ENCODE data around the gene SFXN3. TPM values are rescaled to one million over a fixed set of nuclear protein-coding genes. Genes with fewer than 3 reads are reported as not detected.

Gene SFXN3
- total and polyA plus RNA-seq, 5 experiments from 2014 or later, result 9.9 to 66.9 (median 11.5) TPM

- DNase-seq (no peak), ATAC-seq (no peak)
- peak overlapping the region in 2 of 10 donors; percentile 90 to 97 for H3K27ac Mint-ChIP-seq
- H3K4me3 Mint-ChIP-seq, result no peak overlapping the region
- peaks cover 17 to 26% (median 23%) of the 10 kb centered on the region in 4 donors for H3K4me1 Mint-ChIP-seq
- POLR2A ChIA-PET, result no interaction called here
- no peaks in the 10 kb centered on the region for H3K9me3 Mint-ChIP-seq
- peaks cover 0 to 9% (median 0%) of the 10 kb centered on the region in 3 donors for H3K36me3 Mint-ChIP-seq
- H3K27me3 Mint-ChIP-seq, result no peaks in the 10 kb centered on the region
Measured at GRCh38 chr10:101001659-101002035, 29.4 kb upstream of the SFXN3 start.

DNA sequence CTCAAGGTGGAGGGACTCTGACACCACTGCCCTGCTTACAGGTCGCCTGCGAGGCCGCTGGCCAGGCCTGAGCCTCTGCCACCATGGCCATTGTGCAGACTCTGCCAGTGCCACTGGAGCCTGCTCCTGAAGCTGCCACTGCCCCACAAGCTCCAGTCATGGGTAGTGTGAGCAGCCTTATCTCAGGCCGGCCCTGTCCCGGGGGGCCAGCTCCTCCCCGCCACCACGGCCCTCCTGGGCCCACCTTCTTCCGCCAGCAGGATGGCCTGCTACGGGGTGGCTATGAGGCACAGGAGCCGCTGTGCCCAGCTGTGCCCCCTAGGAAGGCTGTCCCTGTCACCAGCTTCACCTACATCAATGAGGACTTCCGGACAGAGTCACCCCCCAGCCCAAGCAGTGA is 28.6 kb upstream of the SFXN3 start:
- no peaks in the 10 kb centered on the region for H3K27me3 Mint-ChIP-seq
- no peaks in the 10 kb centered on the region for H3K9me3 Mint-ChIP-seq
- POLR2A ChIA-PET, result interaction anchor here (0.6 to 1.1 kb wide), 2 partner anchors 12 to 74 kb away, joined by 3 read pairs; no protein-coding TSS in a partner anchor
- H3K4me1 Mint-ChIP-seq, result peaks cover 16 to 26% (median 20%) of the 10 kb centered on the region in 4 donors
- H3K36me3 Mint-ChIP-seq, result peaks cover 0 to 9% (median 0%) of the 10 kb centered on the region in 3 donors
- ATAC-seq (no peak), DNase-seq (no peak)
- peak overlapping the region in 1 of 10 donors; percentile 4 for H3K4me3 Mint-ChIP-seq
- no peak overlapping the region for H3K27ac Mint-ChIP-seq

DNA sequence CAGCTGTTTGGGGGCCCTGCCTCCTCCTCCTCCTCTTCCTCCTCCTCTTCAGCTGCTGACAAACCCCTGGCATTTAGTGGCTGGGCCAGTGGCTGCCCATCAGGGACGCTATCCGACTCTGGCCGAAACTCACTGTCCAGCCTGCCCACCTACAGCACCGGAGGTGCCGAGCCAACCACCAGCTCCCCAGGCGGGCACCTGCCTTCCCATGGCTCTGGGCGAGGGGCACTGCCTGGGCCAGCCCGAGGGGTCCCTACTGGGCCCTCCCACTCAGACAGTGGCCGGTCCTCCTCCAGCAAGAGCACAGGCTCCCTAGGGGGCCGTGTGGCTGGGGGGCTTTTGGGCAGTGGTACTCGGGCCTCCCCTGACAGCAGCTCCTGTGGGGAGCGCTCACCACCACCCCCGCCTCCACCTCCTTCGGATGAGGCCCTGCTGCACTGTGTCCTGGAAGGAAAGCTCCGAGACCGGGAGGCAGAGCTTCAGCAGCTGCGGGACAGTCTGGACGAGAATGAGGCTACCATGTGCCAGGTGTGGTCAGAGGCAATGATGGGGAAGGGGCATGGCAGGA is 27.3 kb upstream of the SFXN3 start:
- Mint-ChIP-seq H3K27me3 (no peaks in the 10 kb centered on the region), H3K4me3 (no peak overlapping the region), H3K9me3 (no peaks in the 10 kb centered on the region), H3K27ac (no peak overlapping the region), H3K36me3 (peaks cover 0 to 9% (median 0%) of the 10 kb centered on the region in 3 donors), H3K4me1 (peaks cover 8 to 16% (median 11%) of the 10 kb centered on the region in 4 donors)
- POLR2A ChIA-PET, result interaction anchor here (1.1 kb wide), 1 partner anchor 11 kb away, joined by 3 read pairs; no protein-coding TSS in a partner anchor
- DNase-seq, result no peak
- no peak for ATAC-seq

- no peak for DNase-seq
- Mint-ChIP-seq H3K9me3 (no peaks in the 10 kb centered on the region), H3K4me3 (no peak overlapping the region), H3K27me3 (no peaks in the 10 kb centered on the region), H3K27ac (no peak overlapping the region), H3K4me1 (peaks cover 7 to 10% (median 9%) of the 10 kb centered on the region in 4 donors), H3K36me3 (peaks cover 0 to 9% (median 0%) of the 10 kb centered on the region in 3 donors)
- POLR2A ChIA-PET, result interaction anchor here (1.2 kb wide), 1 partner anchor 11 kb away, joined by 4 read pairs; no protein-coding TSS in a partner anchor
- ATAC-seq, result no peak
Measured at GRCh38 chr10:101005361-101005760, 25.7 kb upstream of the SFXN3 start.

GRCh38 chr10:101005869-101006567 is 25.0 kb upstream of the SFXN3 start:
- ATAC-seq, result no peak
- no peak for DNase-seq
- Mint-ChIP-seq H3K4me1 (peaks cover 3 to 4% (median 4%) of the 10 kb centered on the region in 4 donors), H3K36me3 (peaks cover 0 to 9% (median 0%) of the 10 kb centered on the region in 3 donors), H3K4me3 (no peak overlapping the region), H3K9me3 (no peaks in the 10 kb centered on the region), H3K27me3 (no peaks in the 10 kb centered on the region), H3K27ac (peak overlapping the region in 1 of 10 donors; percentile 56)
- POLR2A ChIA-PET, result interaction anchor here (1.0 to 1.2 kb wide), 2 partner anchors 9 to 10 kb away, joined by 3 to 4 read pairs; no protein-coding TSS in a partner anchor

GRCh38 chr10:101006593-101007098 is 24.4 kb upstream of the SFXN3 start:
- no peaks in the 10 kb centered on the region for H3K27me3 Mint-ChIP-seq
- H3K36me3 Mint-ChIP-seq, result peaks cover 0 to 9% (median 0%) of the 10 kb centered on the region in 3 donors
- POLR2A ChIA-PET, result interaction anchor here (1.0 to 1.2 kb wide), 2 partner anchors 9 to 10 kb away, joined by 3 to 4 read pairs; no protein-coding TSS in a partner anchor
- ATAC-seq (no peak), DNase-seq (no peak)
- H3K4me1 Mint-ChIP-seq, result no peaks in the 10 kb centered on the region
- H3K27ac Mint-ChIP-seq, result no peak overlapping the region
- H3K4me3 Mint-ChIP-seq, result no peak overlapping the region
- H3K9me3 Mint-ChIP-seq, result no peaks in the 10 kb centered on the region

DNA sequence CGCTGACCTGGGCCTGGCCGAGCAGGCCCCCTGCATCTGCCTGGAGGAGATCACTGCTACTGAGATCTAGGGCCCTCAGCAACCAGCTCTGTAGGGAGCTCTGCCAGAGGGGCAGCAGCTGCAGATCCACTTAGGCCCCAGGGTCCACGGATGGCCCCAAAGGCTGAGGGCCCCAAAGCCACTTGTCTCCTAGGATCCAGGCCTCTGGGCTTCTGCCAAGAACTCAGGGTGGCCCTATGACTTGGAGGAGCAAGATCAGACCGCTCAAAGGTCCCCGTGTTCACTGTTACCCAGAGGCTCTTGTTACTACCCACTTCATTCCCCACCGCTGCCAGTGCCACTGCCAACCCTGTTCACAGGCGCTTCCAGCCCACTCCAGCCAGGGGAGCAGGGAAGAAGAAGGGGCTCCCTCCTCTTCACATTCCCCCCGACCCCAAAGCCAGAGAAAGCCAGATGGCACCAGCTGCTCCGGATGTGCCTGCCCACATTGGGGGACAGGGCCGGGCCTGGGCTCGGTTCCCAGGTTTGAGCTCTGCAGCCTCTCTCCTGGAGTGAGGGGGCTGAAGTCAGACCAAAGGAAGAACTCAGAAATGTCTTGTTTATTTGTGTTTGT is 23.8 kb upstream of the SFXN3 start:
- POLR2A ChIA-PET, result interaction anchor here (0.6 to 1.5 kb wide), 3 partner anchors 8 to 720 kb away, joined by 3 to 7 read pairs (median 3); partner anchors contain the start of gene LZTS2
- no peaks in the 10 kb centered on the region for H3K9me3 Mint-ChIP-seq
- H3K27ac Mint-ChIP-seq, result no peak overlapping the region
- ATAC-seq (no peak), DNase-seq (no peak)
- no peak overlapping the region for H3K4me3 Mint-ChIP-seq
- no peaks in the 10 kb centered on the region for H3K27me3 Mint-ChIP-seq
- peaks cover 0 to 9% (median 0%) of the 10 kb centered on the region in 3 donors for H3K36me3 Mint-ChIP-seq
- H3K4me1 Mint-ChIP-seq, result no peaks in the 10 kb centered on the region

DNA sequence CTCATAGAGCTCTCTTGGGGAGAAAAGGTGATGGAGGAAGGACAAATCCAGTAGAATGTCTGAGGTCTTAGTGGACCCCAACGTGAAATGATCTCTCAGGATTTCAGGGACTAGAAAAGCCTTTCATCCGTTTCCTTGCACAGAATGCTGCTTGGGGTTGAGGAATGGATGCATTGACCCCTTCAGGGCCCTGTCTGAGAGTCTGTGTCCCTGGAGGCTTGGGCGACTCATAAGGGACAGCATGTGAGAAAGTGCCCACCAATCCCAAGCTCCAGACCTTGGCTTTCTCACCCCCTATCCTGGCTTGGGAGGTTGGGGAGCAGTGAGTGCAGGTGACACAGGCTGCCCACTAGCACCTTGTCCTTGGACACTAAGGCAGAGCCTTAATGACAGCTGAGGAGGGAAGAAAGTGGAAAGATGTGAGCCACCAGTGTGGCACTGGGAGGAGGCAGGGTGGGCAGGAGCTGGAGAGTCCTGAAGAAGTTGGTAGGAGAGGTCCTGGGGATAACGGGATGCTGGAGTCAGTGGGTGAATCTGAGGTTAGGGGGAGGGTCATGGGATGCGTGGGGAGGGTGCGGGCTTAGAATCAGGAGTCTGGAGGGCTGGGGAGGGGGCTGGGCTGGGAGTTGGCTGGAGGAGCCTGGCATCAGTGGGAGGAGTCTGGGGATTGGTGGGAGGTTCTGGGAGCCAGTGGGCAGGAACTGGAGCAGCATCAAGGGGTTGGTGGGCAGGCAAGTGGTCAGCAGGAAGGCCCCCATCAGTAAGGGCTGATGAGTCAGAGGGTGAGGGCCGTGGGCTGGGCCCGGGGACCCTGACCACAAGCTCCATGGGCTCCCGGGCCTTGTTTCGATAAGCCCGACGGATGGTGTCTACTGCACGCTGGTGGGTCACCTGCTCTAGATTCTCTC is 22.9 kb upstream of the SFXN3 start:
- no peak for DNase-seq
- Mint-ChIP-seq H3K27ac (no peak overlapping the region), H3K4me1 (peaks cover 5 to 7% (median 5%) of the 10 kb centered on the region in 4 donors), H3K27me3 (peaks cover 0 to 4% (median 1%) of the 10 kb centered on the region in 5 donors), H3K4me3 (no peak overlapping the region), H3K9me3 (no peaks in the 10 kb centered on the region), H3K36me3 (peaks cover 0 to 8% (median 0%) of the 10 kb centered on the region in 3 donors)
- POLR2A ChIA-PET, result interaction anchor here (0.6 to 1.5 kb wide), 3 partner anchors 9 to 721 kb away, joined by 3 to 7 read pairs (median 3); partner anchors contain the start of gene LZTS2
- no peak for ATAC-seq

DNA sequence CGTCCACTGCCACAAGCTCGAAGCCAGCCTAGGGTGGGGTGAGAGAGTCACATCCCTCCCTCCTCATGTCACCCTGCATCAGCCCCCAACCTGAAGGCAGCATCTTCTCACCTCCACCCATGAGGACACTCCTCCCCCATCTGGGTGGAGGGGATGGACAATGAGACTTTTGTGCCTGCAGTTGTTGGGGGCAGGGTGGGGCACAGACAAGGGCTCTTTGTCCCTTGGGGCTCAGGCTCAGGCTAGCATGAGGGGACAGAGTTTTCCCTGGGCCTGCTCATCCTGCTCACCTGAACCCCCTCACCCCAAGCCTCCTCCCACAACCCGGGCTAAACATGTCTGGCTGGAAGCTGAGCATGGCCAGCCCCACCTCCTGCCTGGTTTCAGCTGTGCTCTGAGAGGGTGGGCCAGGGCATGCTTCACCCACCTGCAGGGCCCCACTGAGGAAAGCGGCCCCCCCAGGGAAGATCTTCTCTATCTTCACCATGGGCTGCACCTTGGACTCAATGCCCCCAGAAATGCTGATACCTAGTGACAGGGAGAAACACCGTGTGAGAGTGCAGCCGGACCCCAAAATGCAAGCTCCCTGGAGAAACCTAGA is 22.1 kb upstream of the SFXN3 start:
- Mint-ChIP-seq H3K36me3 (peaks cover 0 to 7% (median 0%) of the 10 kb centered on the region in 3 donors), H3K9me3 (no peaks in the 10 kb centered on the region), H3K4me3 (no peak overlapping the region), H3K4me1 (peaks cover 7 to 11% (median 10%) of the 10 kb centered on the region in 4 donors), H3K27me3 (peaks cover 0 to 11% (median 3%) of the 10 kb centered on the region in 5 donors), H3K27ac (peak overlapping the region in 1 of 10 donors; percentile 40)
- ATAC-seq (no peak), DNase-seq (no peak)
- POLR2A ChIA-PET, result no interaction called here

- no peaks in the 10 kb centered on the region for H3K9me3 Mint-ChIP-seq
- POLR2A ChIA-PET, result no interaction called here
- peaks cover 12 to 19% (median 15%) of the 10 kb centered on the region in 4 donors for H3K4me1 Mint-ChIP-seq
- peaks cover 0 to 25% (median 13%) of the 10 kb centered on the region in 5 donors for H3K27me3 Mint-ChIP-seq
- H3K4me3 Mint-ChIP-seq, result no peak overlapping the region
- ATAC-seq (no peak), DNase-seq (no peak)
- H3K27ac Mint-ChIP-seq, result no peak overlapping the region
- H3K36me3 Mint-ChIP-seq, result peaks cover 0 to 3% (median 0%) of the 10 kb centered on the region in 3 donors
Measured at GRCh38 chr10:101010329-101010728, 20.7 kb upstream of the SFXN3 start.

Measured in naive thymus-derived CD8-positive, alpha-beta T cell (primary cell).